Right atrium auricular region (tissue), 2 donors: Measurements from ENCODE around the gene TEC. TPM values are rescaled to one million over a fixed set of nuclear protein-coding genes. Genes with fewer than 3 reads are reported as not detected.

Source experiments
- DNase-seq: peaks from one replicate; pipeline ENCODE4 v3.0.0-alpha.2; 2019; ENCODE audit warnings: low spot score
- H3K27ac ChIP-seq, 2 donors: fragments of 200-600 bp; sonication (generic); 1 replicate in 1 of 2; 2 replicates in 1 of 2; pipeline ENCODE4 v1.5.1; 2016 to 2019
- H3K27me3 ChIP-seq, 2 donors: fragments of 200-600 bp; sonication (generic); one replicate each; pipeline versions ENCODE4 v1.5.1 to v1.6.0; 2017 to 2019
- H3K36me3 ChIP-seq: fragments of 200-600 bp; sonication (generic); one replicate; pipeline ENCODE4 v1.5.1; 2016
- H3K4me1 ChIP-seq, 2 donors: fragments of 200-600 bp; sonication (generic); one replicate each; pipeline versions ENCODE4 v1.5.1 to v1.6.0; 2017 to 2019
- H3K4me3 ChIP-seq, 2 donors: fragments of 200-600 bp; sonication (generic); 1 replicate in 1 of 2; 2 replicates in 1 of 2; pipeline ENCODE4 v1.5.1; 2017 to 2019; ENCODE audit warnings: mild to moderate bottlenecking in 1 of 2, moderate library complexity in 1 of 2
- H3K9me3 ChIP-seq, 2 donors: fragments of 200-600 bp; sonication (generic); one replicate each; pipeline ENCODE4 v1.5.1; 2019
- total RNA-seq, 2 donors: library from RNA; depleted of rRNA; stranded (reverse); fragments of >200 nt; gene quantifications; one replicate each; pipeline ENCODE4 v1.1.0, GENCODE V29; 2016
- TF ChIP-seq, protein P1 (sequence below), 2 donors: fragments of 200-600 bp; sonication (generic); IDR thresholded peaks; one replicate each; pipeline ENCODE4 v1.5.1; 2019; ENCODE audit warnings: antibody characterized with exemption in 2 of 2

TEC gene
- total RNA-seq, 2 donors from 2014 or later, result 1.1 to 1.3 TPM

DNA sequence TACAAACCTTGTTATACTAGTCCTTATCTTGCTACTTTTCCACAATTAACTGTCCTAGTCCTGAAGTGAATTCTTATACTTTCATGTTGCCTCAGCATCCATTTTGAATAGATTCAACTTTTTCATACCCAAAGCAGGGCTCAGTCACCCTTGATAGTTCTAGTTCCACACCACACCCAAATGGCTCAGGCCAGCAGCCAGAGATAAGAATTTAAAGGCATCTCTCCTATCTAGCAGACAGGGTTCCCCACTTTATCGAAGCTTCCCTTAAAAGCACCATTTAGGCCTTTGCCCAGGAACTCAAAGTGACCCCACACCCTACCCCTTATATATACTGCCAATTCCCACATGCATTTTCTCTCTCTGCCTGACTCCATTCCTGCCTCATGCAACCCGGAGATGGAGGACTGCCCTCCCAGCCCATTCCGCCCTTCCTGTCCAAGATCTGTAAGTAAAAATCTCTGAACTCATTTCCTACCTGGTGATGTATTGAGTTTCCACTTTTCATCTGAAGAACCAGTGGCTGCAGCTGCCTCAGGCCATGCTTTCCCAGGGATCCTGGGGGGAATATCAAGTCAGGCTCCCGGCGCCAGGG lies 71.9 kb downstream of the TEC start:
- H3K9me3 ChIP-seq, result no peaks in the 10 kb centered on the region
- no peak for DNase-seq
- TF ChIP-seq, protein P1, sequence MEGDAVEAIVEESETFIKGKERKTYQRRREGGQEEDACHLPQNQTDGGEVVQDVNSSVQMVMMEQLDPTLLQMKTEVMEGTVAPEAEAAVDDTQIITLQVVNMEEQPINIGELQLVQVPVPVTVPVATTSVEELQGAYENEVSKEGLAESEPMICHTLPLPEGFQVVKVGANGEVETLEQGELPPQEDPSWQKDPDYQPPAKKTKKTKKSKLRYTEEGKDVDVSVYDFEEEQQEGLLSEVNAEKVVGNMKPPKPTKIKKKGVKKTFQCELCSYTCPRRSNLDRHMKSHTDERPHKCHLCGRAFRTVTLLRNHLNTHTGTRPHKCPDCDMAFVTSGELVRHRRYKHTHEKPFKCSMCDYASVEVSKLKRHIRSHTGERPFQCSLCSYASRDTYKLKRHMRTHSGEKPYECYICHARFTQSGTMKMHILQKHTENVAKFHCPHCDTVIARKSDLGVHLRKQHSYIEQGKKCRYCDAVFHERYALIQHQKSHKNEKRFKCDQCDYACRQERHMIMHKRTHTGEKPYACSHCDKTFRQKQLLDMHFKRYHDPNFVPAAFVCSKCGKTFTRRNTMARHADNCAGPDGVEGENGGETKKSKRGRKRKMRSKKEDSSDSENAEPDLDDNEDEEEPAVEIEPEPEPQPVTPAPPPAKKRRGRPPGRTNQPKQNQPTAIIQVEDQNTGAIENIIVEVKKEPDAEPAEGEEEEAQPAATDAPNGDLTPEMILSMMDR (IDR thresholded peaks at IDR 0.05), result no peak
- no peaks in the 10 kb centered on the region for H3K4me1 ChIP-seq
- H3K27ac ChIP-seq, result no peak overlapping the region
- H3K36me3 ChIP-seq, result no peaks in the 10 kb centered on the region
- H3K27me3 ChIP-seq, result no peaks in the 10 kb centered on the region
- H3K4me3 ChIP-seq, result no peak overlapping the region

DNA sequence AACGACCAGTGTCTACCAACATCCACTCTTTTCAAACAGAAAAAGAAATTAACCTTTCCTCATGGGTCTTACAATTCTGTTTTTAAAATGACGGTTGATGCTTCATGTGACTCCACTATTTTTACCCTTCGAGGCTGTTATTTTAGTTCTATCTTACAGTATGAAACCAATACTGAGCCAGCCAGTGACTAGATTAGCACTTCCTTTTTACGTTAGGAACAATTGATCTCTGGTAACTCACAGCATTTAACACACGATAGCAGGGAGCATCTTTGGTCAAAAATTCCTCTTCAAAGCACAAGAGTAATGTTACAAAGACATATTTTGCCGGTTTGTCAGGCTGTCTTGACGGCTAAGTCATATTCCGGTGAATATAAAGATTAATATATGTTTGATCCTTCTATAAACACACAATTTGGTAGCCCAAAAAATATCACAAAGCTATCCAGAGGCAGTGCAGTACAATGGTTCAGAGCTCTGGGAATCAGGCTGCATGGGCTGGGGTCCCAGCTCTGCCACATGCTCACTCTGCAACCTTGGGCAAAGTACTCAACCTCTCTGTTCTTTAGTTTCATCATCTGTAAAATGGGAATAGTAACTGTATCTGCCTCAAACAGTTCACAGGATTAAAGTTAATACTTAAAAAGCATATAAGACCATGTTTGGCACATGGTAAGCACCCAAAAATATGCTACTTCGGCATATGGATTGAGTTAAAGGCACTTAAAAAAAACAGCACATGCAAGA lies 72.7 kb downstream of the TEC start:
- TF ChIP-seq, protein P1 (IDR thresholded peaks at IDR 0.05), result no peak
- Histone ChIP-seq H3K9me3 (no peaks in the 10 kb centered on the region), H3K36me3 (no peaks in the 10 kb centered on the region), H3K27ac (no peak overlapping the region), H3K4me3 (no peak overlapping the region), H3K27me3 (no peaks in the 10 kb centered on the region), H3K4me1 (no peaks in the 10 kb centered on the region)
- no peak for DNase-seq

DNA sequence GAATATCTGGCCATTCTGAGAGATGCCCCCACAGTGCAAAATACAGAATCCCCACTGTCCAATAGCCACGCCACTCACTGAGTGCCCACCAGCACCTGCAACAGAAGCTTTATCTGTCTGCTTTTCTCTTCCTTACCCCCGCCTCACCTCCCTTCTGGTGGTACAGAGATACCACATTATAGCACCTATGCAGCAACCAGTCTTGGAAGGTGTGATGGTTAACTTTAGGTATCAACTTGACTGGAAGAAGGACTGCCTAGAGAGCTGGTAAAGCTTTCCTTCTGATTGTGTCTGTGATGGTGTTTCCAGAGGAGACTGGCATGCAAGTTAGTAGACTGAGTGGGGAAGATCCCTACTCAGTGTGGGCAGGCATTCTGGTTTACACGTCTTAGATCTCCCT lies 73.8 kb downstream of the TEC start:
- H3K4me1 ChIP-seq, result no peaks in the 10 kb centered on the region

DNA sequence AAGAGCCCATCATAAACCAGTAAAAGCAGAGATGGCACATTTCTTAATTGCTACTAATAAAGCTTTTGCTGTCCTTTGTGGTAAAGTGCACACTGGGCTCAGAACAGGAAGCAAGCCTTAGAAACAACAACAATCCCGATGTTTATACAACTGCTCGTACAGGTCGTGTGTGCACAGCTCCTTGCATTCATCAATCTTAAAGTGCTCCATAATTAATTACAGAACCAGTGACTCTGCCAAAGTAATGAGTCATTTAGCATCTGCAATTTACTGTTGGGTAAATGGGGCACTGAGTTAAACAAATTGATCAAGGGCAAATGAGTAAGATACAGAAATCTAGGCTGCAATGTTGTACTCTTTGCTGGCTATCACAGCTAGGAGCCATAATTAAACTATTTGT lies 74.3 kb downstream of the TEC start:
- no peaks in the 10 kb centered on the region for H3K9me3 ChIP-seq
- no peak overlapping the region for H3K4me3 ChIP-seq
- no peaks in the 10 kb centered on the region for H3K36me3 ChIP-seq
- no peak overlapping the region for H3K27ac ChIP-seq
- no peaks in the 10 kb centered on the region for H3K27me3 ChIP-seq
- no peak for DNase-seq
- H3K4me1 ChIP-seq, result no peaks in the 10 kb centered on the region
- TF ChIP-seq, protein P1 (IDR thresholded peaks at IDR 0.05), result no peak

More for the DNA sequence above, 73.8 kb downstream of the TEC start:
- no peaks in the 10 kb centered on the region for H3K36me3 ChIP-seq
- H3K9me3 ChIP-seq, result no peaks in the 10 kb centered on the region
- H3K27me3 ChIP-seq, result no peaks in the 10 kb centered on the region
- no peak overlapping the region for H3K4me3 ChIP-seq
- no peak for DNase-seq
- H3K27ac ChIP-seq, result no peak overlapping the region
- TF ChIP-seq, protein P1 (IDR thresholded peaks at IDR 0.05), result no peak

- no peak for DNase-seq
- H3K27ac ChIP-seq, result no peak overlapping the region
- no peak overlapping the region for H3K4me3 ChIP-seq
- TF ChIP-seq, protein P1 (IDR thresholded peaks at IDR 0.05), result no peak
- H3K9me3 ChIP-seq, result no peaks in the 10 kb centered on the region
- no peaks in the 10 kb centered on the region for H3K36me3 ChIP-seq
- H3K4me1 ChIP-seq, result no peaks in the 10 kb centered on the region
- H3K27me3 ChIP-seq, result no peaks in the 10 kb centered on the region
These were observed 74.7 kb downstream of the TEC start for GRCh38 chr4:48194971-48195370.
